Prostate gland (tissue), 2 donors: ENCODE data around the gene ADAMTS17.

Source experiments
- CTCF ChIP-seq, 4 experiments: fragments of 200-600 bp in 2 of 4; fragments of 450-650 bp in 2 of 4; sonication (generic) in 2 of 4; IDR thresholded peaks; 1 replicate in 3 of 4; 2 replicates in 1 of 4; pipeline ENCODE4 v1.5.1; 2016 to 2019; ENCODE audit warnings: antibody characterized with exemption in 4 of 4, mild to moderate bottlenecking in 2 of 4, moderate library complexity in 2 of 4
- POLR2A ChIP-seq: fragments of 450-650 bp; IDR thresholded peaks from one replicate; pipeline ENCODE4 v1.6.1; 2016; ENCODE audit warnings: antibody characterized with exemption, mild to moderate bottlenecking

DNA sequence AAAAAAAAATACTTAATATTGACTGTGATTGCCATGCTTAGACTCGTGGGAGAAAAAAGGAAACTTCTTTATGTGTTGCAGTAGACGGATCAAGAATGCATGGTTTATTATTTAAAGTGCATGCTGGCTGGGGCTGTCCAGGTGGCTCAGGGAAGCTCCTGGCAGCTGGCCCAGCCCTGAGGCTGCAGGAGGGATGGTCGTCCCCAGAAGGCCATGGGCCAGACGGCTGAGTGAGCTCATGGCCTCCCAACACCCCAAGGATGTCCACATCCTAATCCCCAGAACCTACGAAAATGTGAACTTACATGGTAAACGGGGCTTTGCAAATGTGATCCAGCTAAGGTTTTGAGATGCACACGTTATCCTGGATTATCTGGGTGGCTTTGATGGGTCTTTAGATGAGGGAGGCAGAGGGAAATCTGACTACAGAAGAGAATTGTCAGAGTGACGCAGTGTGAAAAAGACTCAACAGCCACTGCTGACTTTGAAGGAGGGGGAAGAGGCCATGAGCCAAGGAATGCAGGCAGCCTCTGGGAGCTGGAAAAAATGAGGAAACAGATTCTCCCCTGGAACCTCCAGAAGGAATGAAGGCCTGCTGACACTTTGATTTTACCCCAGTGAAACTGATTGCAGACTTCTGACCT is 29.8 kb downstream of the ADAMTS17 start:
- TF ChIP-seq CTCF (IDR thresholded peaks at IDR 0.05): no peak
- TF ChIP-seq POLR2A: no peak
